Limb (tissue), 2 donors: ENCODE data around the gene ARL14EPL.
"Not testable (repeated sequence)": the region's sequence is repeated elsewhere in the genome, so short reads cannot be mapped to it uniquely, and the experiment has no call there.

Source experiments
- DNase-seq, 2 donors: peaks; one replicate each; pipeline ENCODE4 v3.0.0-alpha.2; 2016; ENCODE audit errors: extremely low spot score in 2 of 2

Gene ARL14EPL

GRCh38 chr5:116046261-116046660 lies 14.0 kb downstream of the ARL14EPL start:
- no peak for DNase-seq

DNA sequence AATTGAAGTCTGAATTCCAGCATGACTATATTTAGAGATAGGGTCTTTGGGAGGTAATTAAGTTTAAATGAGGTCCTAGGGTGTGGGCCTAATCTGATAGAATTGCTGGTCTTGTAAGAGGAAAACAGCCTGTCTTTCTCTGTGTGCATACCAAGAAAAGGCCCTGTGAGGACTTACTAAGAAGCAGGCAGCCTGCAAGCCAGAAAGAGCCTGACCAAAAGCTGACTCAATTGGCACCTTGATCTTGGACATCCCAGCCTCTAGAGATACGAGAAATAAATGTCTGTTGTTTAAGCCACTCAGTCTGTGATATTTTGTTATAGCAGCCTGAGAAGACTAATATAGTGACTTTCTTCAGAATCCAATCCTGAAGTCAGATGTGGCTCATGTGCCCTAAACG lies 14.6 kb downstream of the ARL14EPL start:
- DNase-seq: no peak

DNA sequence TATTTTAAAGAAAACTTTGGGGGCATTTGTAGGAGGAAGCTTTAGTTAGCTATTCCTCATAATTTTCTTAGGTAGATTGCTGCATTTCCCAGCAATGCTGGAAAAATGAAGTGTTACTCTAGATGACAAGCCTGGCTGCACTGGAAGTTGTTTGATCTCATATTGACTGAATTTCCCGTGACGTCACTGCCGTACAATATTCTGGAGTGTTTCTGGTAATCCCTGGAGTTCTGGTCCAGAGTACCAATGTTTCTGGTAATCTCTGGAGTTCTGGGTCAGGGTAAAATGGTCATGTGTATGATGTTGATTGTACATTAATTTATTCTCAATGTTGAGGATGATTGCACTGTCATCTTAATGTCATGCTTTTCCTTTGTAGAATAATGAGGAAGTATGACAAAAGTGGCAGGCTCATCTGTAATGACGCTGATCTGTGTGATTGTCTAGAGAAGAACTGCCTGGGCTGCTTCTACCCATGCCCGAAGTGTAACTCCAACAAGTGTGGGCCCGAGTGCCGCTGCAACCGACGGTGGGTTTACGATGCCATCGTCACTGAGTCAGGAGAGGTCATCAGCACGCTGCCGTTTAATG lies 26.2 kb downstream of the ARL14EPL start:
- DNase-seq: no peak

DNA sequence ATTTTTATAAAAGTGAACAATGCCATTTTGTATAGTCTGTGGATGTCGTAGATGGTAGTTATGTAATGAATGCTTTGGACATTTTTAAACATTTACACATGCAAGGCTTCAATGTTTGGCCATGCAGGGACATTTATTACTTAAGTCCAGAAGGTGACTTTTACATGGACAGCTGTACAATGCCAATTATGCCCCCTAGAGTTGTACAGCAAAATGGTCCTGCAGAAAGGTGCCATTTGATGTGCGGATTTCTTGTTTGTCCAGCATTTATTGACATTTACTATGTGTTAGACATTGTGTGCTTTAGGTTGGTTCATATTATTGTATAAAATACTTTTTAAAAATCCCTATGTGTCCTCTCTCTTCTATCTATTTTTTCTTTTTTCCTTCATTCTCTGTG lies 30.1 kb downstream of the ARL14EPL start:
- no peak for DNase-seq

DNA sequence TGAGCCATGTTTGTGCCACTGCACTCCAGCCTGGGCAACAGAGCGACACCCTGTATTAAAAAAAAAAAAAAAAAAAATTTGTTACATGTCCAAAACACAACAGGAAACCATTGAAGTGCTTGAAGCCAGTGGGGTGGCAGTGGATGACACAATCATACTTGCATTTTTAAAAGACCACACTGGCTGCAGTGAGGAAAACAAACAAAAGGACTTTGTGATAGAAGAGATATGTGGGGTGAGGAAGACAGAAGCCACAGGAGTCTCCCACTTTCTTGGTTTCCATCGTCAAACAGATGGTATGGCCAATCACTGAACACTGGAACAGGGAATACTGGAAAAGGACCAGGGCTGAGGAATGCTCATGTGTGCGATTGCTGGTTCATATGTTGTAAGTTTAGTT lies 31.7 kb downstream of the ARL14EPL start:
- DNase-seq: no peak

GRCh38 chr5:116068028-116068632 lies 35.9 kb downstream of the ARL14EPL start:
- DNase-seq: peak in 1 of 2 donors; percentile 77

DNA sequence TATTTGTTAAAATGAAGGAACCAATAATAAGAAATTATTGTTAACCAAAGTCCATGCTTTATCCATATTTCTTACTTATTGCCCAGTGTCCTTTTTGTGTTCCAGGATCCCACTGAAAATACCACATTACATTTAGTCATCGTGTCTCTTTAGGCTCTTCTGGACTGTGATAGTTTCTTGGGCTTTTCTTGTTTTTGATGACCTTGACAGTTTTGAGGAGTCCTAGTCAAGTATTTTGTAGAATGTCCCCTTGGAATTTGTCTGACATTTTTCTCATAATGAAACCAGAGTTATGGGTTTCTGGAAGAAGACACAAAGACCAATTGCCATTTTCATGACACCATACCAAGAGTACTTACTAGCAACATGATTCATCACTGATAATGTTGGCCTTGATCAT lies 38.9 kb downstream of the ARL14EPL start:
- no peak for DNase-seq

DNA sequence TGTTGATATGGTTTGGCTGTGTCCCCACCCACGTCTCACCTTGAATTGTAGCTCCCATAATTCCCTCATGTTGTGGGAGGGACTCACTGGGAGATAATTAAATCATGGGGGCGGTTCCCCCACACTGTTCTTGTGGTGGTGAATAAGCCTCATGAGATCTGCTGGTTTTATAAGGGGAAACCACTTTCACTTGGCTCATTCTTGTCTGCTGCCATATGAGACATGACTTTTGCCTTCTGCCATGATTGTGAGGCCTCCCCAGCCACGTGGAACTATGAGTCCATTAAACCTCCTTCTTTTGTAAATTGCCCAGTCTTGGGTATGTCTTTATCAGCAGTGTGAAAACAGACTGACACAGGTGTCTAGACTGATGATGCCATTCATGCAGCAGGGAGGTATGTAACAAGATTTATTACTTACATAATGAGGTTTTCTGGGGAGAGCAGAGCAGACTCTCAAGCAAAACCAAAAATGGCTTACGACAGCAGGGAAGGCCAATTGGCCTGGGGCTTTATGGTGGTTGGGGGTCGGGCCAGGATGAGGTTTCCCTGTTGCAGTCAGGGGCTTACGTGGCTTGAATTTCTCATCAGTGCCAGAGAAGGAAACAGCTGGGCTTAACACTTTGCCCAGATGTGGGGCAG lies 43.0 kb downstream of the ARL14EPL start:
- DNase-seq: no peak

DNA sequence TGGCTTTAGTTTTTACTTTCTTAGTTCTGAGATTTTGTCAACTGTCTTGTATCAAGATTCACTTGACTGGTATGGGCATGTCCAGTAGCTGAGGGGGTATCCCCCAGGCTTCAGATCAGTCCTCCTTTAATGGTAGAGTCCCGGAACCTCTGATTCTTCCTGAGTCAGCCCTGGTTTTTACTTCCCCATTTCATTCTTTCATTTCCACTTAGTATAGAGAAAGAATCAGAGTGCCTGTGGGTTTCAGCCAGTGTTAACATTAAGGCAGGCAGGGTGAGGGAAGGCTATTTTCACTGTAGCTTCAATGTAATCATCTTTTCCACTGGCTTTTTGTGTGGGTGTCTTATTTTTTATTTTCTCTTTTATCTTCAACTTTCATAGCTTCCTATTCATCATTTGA lies 44.2 kb downstream of the ARL14EPL start:
- no peak for DNase-seq

- DNase-seq: no peak
Observed at GRCh38 chr5:116078199-116078598, 45.9 kb downstream of the ARL14EPL start.

- peak; percentile 10 to 42 for DNase-seq
Observed at GRCh38 chr5:116084287-116084691, 52.0 kb downstream of the ARL14EPL start.

DNA sequence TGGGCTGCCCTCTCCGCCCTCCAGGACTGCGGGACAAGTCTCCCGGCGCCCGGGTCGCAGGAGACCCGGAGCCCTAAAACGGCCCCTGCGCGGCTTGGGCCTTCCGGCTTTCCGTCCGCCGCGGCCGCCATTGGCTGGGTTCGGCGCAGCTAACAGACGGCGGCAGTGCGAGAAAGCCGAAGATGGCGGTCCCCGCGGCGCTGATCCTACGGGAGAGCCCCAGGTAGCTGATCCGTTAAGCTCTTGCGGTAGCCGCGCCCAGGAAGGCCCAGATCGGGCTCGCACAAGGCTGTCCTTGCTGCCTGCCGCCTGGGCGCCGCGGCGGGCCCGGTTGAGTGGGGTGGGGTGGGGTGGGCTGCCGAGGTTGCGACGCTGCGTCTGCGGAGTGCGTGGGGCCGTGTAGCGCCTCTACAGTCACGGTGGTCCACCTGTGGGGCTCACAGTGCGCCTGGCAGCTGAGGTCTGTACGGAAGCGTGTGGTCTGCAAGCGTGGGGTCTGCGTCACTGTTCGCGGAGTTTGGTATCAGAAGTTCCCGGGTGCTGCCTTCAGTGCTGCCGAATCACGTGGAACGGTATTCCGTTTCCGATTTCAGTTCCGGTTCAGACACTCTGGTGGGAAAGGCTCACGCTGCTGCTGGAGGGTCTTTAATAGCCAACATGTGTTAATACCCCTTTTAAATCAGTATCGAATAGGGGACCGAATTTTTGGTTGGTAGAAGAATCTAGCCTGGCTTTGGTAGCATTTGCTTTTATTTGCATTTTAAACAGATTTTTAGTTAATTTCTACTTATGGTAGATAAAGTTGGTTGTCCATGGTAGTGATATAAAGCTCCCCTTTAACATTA lies 52.8 kb downstream of the ARL14EPL start, which contains the start of gene COMMD10:
Gene COMMD10 (plus strand): TSS at position 155 of the 845 bp plus-strand sequence.
- peak; percentile 83 to 89 for DNase-seq

- DNase-seq: not testable (repeated sequence)
Observed at GRCh38 chr5:116086309-116086708, 54.0 kb downstream of the ARL14EPL start.

GRCh38 chr5:116088062-116088461 lies 55.8 kb downstream of the ARL14EPL start:
- no peak for DNase-seq

GRCh38 chr5:116090302-116090701 lies 58.0 kb downstream of the ARL14EPL start:
- DNase-seq: no peak

GRCh38 chr5:116091416-116091815 lies 59.1 kb downstream of the ARL14EPL start:
- DNase-seq: no peak

DNA sequence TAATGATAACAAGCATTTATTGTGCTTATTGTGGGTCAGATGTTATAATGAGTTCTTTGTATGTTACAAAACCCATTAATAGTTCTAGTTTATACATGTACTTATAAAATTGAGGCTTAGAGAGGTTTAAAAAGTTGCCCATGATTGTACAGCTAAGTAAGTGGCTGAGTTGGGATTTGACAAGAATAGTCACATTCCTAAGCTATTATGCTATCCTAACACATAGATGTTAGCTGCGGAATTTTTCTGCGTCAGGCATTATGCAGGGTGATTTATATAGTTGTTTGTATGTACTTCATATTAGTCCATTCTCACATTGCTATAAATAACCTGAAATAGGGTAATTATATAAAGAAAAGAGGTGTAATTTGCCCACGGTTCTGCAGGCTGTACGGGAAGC lies 65.0 kb downstream of the ARL14EPL start:
- DNase-seq: no peak

DNA sequence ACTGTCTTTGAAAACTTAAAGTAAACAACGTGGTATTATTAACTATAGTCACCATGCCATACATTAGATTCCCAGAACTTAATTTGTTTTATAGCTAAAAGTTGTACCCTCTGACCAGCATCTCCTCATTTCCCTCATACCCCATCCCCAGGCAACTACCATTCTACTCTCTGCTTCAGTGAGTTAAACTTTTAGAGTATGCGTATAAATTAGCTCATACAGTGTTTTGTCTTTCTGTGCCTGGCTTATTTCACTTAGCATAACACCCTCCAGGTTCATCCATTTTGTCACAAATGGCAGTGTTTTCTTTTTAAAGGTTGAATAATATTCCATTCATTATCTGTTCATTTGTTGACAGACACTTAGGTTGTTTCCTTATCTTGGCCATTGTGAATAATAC lies 66.7 kb downstream of the ARL14EPL start:
- no peak for DNase-seq

DNA sequence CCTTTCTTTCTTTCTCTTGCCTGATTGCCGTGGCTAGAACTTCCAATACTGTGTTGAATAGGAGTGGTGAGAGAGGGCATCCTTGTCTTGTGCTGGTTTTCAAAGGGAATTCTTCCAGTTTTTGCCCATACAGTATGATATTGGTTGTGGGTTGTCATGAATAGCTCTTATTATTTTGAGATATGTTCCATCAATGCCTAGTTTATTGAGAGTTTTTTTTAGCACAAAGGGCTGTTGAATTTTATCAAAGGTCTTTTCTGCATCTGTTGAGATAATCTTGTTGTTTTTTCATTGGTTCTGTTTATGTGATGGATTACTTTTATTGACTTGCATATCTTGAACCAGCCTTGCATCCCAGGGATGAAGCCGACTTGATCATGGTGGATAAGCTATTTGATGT lies 72.7 kb downstream of the ARL14EPL start:
- not testable (repeated sequence) for DNase-seq
